NCI-H510A (cell line): ENCODE measurements around the gene ATF1.

ENCODE experiments used
- DNase-seq: peaks from one replicate; lab custom pipeline; 2025; lab: John Stamatoyannopoulos, UW

The ATF1 gene

GRCh38 chr12:50763639-50764285 lies at the start of gene ATF1:
ATF1 (plus strand) TSS chr12:50764101; CDS start chr12:50780146, 16,045 bp downstream.
- DNase-seq, result peak; percentile 82

GRCh38 chr12:50715174-50715573 lies 48.7 kb upstream of the ATF1 start:
- no peak for DNase-seq

- no peak for DNase-seq
Observed at GRCh38 chr12:50718760-50719159, 45.1 kb upstream of the ATF1 start.

- no peak for DNase-seq
Observed at GRCh38 chr12:50720085-50720484, 43.8 kb upstream of the ATF1 start.

- DNase-seq, result no peak
Observed at GRCh38 chr12:50720501-50720900, 43.4 kb upstream of the ATF1 start.

- no peak for DNase-seq
Observed at GRCh38 chr12:50723865-50724264, 40.0 kb upstream of the ATF1 start.

- DNase-seq, result no peak
Observed at GRCh38 chr12:50725011-50725942, 38.6 kb upstream of the ATF1 start.

- DNase-seq, result no peak
Observed at GRCh38 chr12:50727466-50727865, 36.4 kb upstream of the ATF1 start.

- no peak for DNase-seq
Observed at GRCh38 chr12:50728417-50728816, 35.5 kb upstream of the ATF1 start.

GRCh38 chr12:50728841-50729240 lies 35.1 kb upstream of the ATF1 start:
- no peak for DNase-seq

- no peak for DNase-seq
Observed at GRCh38 chr12:50732591-50732990, 31.3 kb upstream of the ATF1 start.

- no peak for DNase-seq
Observed at GRCh38 chr12:50733706-50734105, 30.2 kb upstream of the ATF1 start.

- no peak for DNase-seq
Observed at GRCh38 chr12:50734409-50735263, 29.3 kb upstream of the ATF1 start.

GRCh38 chr12:50739611-50740010 lies 24.3 kb upstream of the ATF1 start:
- no peak for DNase-seq

- DNase-seq, result no peak
Observed at GRCh38 chr12:50740307-50740706, 23.6 kb upstream of the ATF1 start.

GRCh38 chr12:50742776-50743175 lies 21.1 kb upstream of the ATF1 start:
- DNase-seq, result no peak

GRCh38 chr12:50745861-50746260 lies 18.0 kb upstream of the ATF1 start:
- no peak for DNase-seq

- DNase-seq, result no peak
Observed at GRCh38 chr12:50746431-50746830, 17.5 kb upstream of the ATF1 start.

- DNase-seq, result no peak
Observed at GRCh38 chr12:50747817-50748216, 16.1 kb upstream of the ATF1 start.

- no peak for DNase-seq
Observed at GRCh38 chr12:50749459-50749882, 14.4 kb upstream of the ATF1 start.

GRCh38 chr12:50750366-50750765 lies 13.5 kb upstream of the ATF1 start:
- DNase-seq, result no peak
